HepG2 (cell line): ENCODE data around the gene TBX19.

Source experiments
- EP300 ChIP-seq, 3 experiments: sonication (generic) in 1 of 3; formaldehyde crosslinking in 1 of 3; IDR thresholded peaks; 2 replicates each; pipeline versions ENCODE4 v1.5.1 to v1.6.1; 2011 to 2020; ENCODE audit warnings: low read depth in 2 of 3, low read length in 2 of 3, borderline replicate concordance in 1 of 3, improper control_type of control experiment in 1 of 3, mild to moderate bottlenecking in 1 of 3, missing genetic modification reagents in 1 of 3, moderate library complexity in 1 of 3
- NFYB ChIP-seq: sonication (generic); formaldehyde crosslinking; IDR thresholded peaks from 2 replicates; pipeline ENCODE4 v1.4.0; 2020; ENCODE audit warnings: missing genetic modification reagents
- POLR2A ChIP-seq, 2 experiments: IDR thresholded peaks; 2 replicates each; pipeline ENCODE4 v1.6.1; 2011; ENCODE audit warnings: low read depth in 2 of 2, low read length in 2 of 2, mild to moderate bottlenecking in 1 of 2, moderate library complexity in 1 of 2; ENCODE audit not compliant: insufficient read depth in 1 of 2

- TF ChIP-seq NFYB (CRISPR knock-in tag) (no peak), POLR2A (IDR thresholded peaks at IDR 0.05; ENCODE audit: insufficient read depth in 1 of 2, low read depth in 2 of 2, low read length in 2 of 2) (no peak), EP300 (IDR thresholded peaks at IDR 0.05; ENCODE audit: low read depth in 2 of 2, low read length in 2 of 2) (no peak), EP300 (CRISPR knock-in tag; IDR thresholded peaks at IDR 0.05; ENCODE audit: borderline replicate concordance) (no peak)
These were observed 21.1 kb downstream of the TBX19 start for GRCh38 chr1:168301664-168302320.
